Endodermal cell (in vitro differentiated cells): ENCODE measurements around the gene SPAG16. TPM values are rescaled to one million over a fixed set of nuclear protein-coding genes. Genes with fewer than 3 reads are reported as not detected.

Source experiments
- DNase-seq: peaks from one replicate; pipeline ENCODE4 v3.0.0-alpha.2; 2017
- H3K27ac ChIP-seq: 2 replicates; pipeline ENCODE4 v1.5.1; 2013; ENCODE audit warnings: mild to moderate bottlenecking, low read depth, low read length, moderate library complexity
- H3K27me3 ChIP-seq: 2 replicates; pipeline ENCODE4 v1.6.1; 2013; ENCODE audit warnings: mild to moderate bottlenecking, low read length, moderate library complexity; ENCODE audit not compliant: insufficient read depth, control insufficient read depth, poor library complexity, severe bottlenecking
- H3K36me3 ChIP-seq: 2 replicates; pipeline ENCODE4 v1.7.0; 2013; ENCODE audit warnings: mild to moderate bottlenecking, low read length, moderate library complexity; ENCODE audit not compliant: control insufficient read depth, insufficient read depth
- H3K4me1 ChIP-seq: one replicate; pipeline ENCODE4 v1.7.0; 2013; ENCODE audit warnings: low read length; ENCODE audit not compliant: control insufficient read depth, insufficient read depth
- H3K4me3 ChIP-seq: 2 replicates; pipeline ENCODE4 v1.5.1; 2013; ENCODE audit warnings: mild to moderate bottlenecking, low read length, moderate library complexity
- H3K9ac ChIP-seq: 2 replicates; pipeline ENCODE4 v1.6.1; 2013; ENCODE audit warnings: mild to moderate bottlenecking, low read length, moderate library complexity; ENCODE audit not compliant: poor library complexity, severe bottlenecking; ENCODE audit errors: extremely low read depth
- H3K9me3 ChIP-seq: 2 replicates; pipeline ENCODE4 v1.6.1; 2013; ENCODE audit warnings: mild to moderate bottlenecking, low read length, moderate library complexity; ENCODE audit not compliant: control insufficient read depth
- H3K27ac Mint-ChIP-seq: 2 replicates; pipeline ENCODE4 v1.8.0; 2020; ENCODE audit warnings: mixed read lengths
- H3K27me3 Mint-ChIP-seq: 2 replicates; pipeline ENCODE4 v1.8.0; 2021; ENCODE audit warnings: mild to moderate bottlenecking, mixed read lengths; ENCODE audit not compliant: insufficient read depth
- H3K36me3 Mint-ChIP-seq: 2 replicates; pipeline ENCODE4 v1.8.0; 2020; ENCODE audit warnings: low read depth, mixed read lengths
- H3K4me1 Mint-ChIP-seq: 2 replicates; pipeline ENCODE4 v1.8.0; 2020; ENCODE audit warnings: mixed read lengths
- H3K4me3 Mint-ChIP-seq: 2 replicates; pipeline ENCODE4 v1.8.0; 2020; ENCODE audit warnings: mild to moderate bottlenecking, moderate library complexity, mixed read lengths
- H3K9me3 Mint-ChIP-seq: 2 replicates; pipeline ENCODE4 v1.8.0; 2020; ENCODE audit warnings: mild to moderate bottlenecking, mixed read lengths
- CTCF ChIP-seq: fragments of 200-600 bp; sonication (generic); conservative IDR thresholded peaks from 2 replicates; pipeline ENCODE4 v1.5.0; 2021; ENCODE audit warnings: antibody characterized with exemption, mild to moderate bottlenecking
- WGBS, 2 experiments: methylation state at CpG; one replicate each; pipeline versions ENCODE4 v1.1.5 to v1.1.7; 2013; ENCODE audit warnings: missing lambda C conversion rate in 2 of 2, mixed read lengths in 1 of 2; ENCODE audit not compliant: insufficient coverage in 1 of 2, insufficient read length in 1 of 2; 5-methylcytosine and 5-hydroxymethylcytosine counted together
- total RNA-seq, 2 donors: library from RNA; stranded (reverse); fragmentation: NEBNext Ultra II Directional in 1 of 2; extraction: Animal tissue kit (Norgen Biotek cat#: 25700) in 1 of 2; gene quantifications; 2 replicates in 1 of 2; 3 replicates in 1 of 2; pipeline ENCODE4 v1.2.1, GENCODE V29; 2021

Gene SPAG16
- total RNA-seq, 2 donors from 2014 or later = 27.8 to 38.2 TPM

- WGBS, 2 experiments = 87% methylated on average over 4 of the region's 4 CpGs; no CpG with 5 or more reads in 1 of the 2 experiments
- Histone ChIP-seq H3K9me3 (no peaks in the 10 kb centered on the region), H3K36me3 (no peaks in the 10 kb centered on the region), H3K27ac (no peak overlapping the region), H3K9ac (no peak overlapping the region), H3K27me3 (no peaks in the 10 kb centered on the region), H3K4me3 (no peak overlapping the region), H3K4me1 (no peaks in the 10 kb centered on the region)
- H3K36me3 Mint-ChIP-seq = no peaks in the 10 kb centered on the region
- no peak for DNase-seq
- no peak overlapping the region for H3K4me3 Mint-ChIP-seq
- peaks cover 4% of the 10 kb centered on the region for H3K4me1 Mint-ChIP-seq
- TF ChIP-seq CTCF = no peak
- no peaks in the 10 kb centered on the region for H3K27me3 Mint-ChIP-seq
- H3K9me3 Mint-ChIP-seq = no peaks in the 10 kb centered on the region
- no peak overlapping the region for H3K27ac Mint-ChIP-seq
Measured at GRCh38 chr2:214019973-214020345, 735.7 kb downstream of the SPAG16 start.

- Histone ChIP-seq H3K4me1 (no peaks in the 10 kb centered on the region), H3K4me3 (no peak overlapping the region), H3K36me3 (no peaks in the 10 kb centered on the region), H3K9me3 (no peaks in the 10 kb centered on the region), H3K9ac (no peak overlapping the region), H3K27ac (no peak overlapping the region), H3K27me3 (no peaks in the 10 kb centered on the region)
- Mint-ChIP-seq H3K4me1 (peaks cover 7% of the 10 kb centered on the region), H3K27me3 (no peaks in the 10 kb centered on the region), H3K36me3 (no peaks in the 10 kb centered on the region), H3K9me3 (no peaks in the 10 kb centered on the region), H3K4me3 (no peak overlapping the region), H3K27ac (no peak overlapping the region)
- 89% methylated on average over 2 of the region's 2 CpGs; no CpG with 5 or more reads in 1 of the 2 experiments for WGBS, 2 experiments
- TF ChIP-seq CTCF = no peak
- no peak for DNase-seq
Measured at GRCh38 chr2:214029190-214029589, 744.9 kb downstream of the SPAG16 start.

GRCh38 chr2:214031566-214031965 lies 747.3 kb downstream of the SPAG16 start:
- no peaks in the 10 kb centered on the region for H3K27me3 ChIP-seq
- peaks cover 13% of the 10 kb centered on the region for H3K4me1 Mint-ChIP-seq
- no peak overlapping the region for H3K27ac ChIP-seq
- H3K9me3 Mint-ChIP-seq = no peaks in the 10 kb centered on the region
- no peak overlapping the region for H3K4me3 ChIP-seq
- H3K36me3 Mint-ChIP-seq = no peaks in the 10 kb centered on the region
- WGBS, 2 experiments = 97 to 100% methylated on average over 1 of the region's 1 CpG
- no peak overlapping the region for H3K27ac Mint-ChIP-seq
- no peaks in the 10 kb centered on the region for H3K4me1 ChIP-seq
- no peaks in the 10 kb centered on the region for H3K36me3 ChIP-seq
- DNase-seq = no peak
- peaks cover 6% of the 10 kb centered on the region for H3K9me3 ChIP-seq
- H3K4me3 Mint-ChIP-seq = no peak overlapping the region
- no peak for TF ChIP-seq CTCF
- no peaks in the 10 kb centered on the region for H3K27me3 Mint-ChIP-seq
- no peak overlapping the region for H3K9ac ChIP-seq
